Skeletal muscle satellite cell (primary cell): ENCODE data around the gene GRIK3.

Source experiments
- H3K27me3 ChIP-seq: 2 replicates; pipeline ENCODE4 v1.7.0; 2013; ENCODE audit warnings: low read length; ENCODE audit not compliant: control insufficient read depth, insufficient read depth
- H3K36me3 ChIP-seq: 2 replicates; pipeline ENCODE4 v1.7.0; 2013; ENCODE audit warnings: mild to moderate bottlenecking, control low read depth, low read length; ENCODE audit not compliant: insufficient read depth
- H3K4me1 ChIP-seq: 2 replicates; pipeline ENCODE4 v1.7.0; 2013; ENCODE audit warnings: low read length; ENCODE audit not compliant: control insufficient read depth, insufficient read depth
- H3K4me2 ChIP-seq: 2 replicates; pipeline ENCODE4 v1.7.0; 2013; ENCODE audit warnings: mild to moderate bottlenecking, low read length
- H3K4me3 ChIP-seq: 2 replicates; pipeline ENCODE4 v1.7.0; 2013; ENCODE audit warnings: low read length
- H3K9ac ChIP-seq: 2 replicates; pipeline ENCODE4 v1.7.0; 2013; ENCODE audit warnings: mild to moderate bottlenecking, low read depth, low read length, moderate library complexity
- H3K9me3 ChIP-seq: replicated peaks from 2 replicates; pipeline ENCODE4 v1.7.0; 2013; ENCODE audit warnings: mild to moderate bottlenecking, control low read depth, low read length

GRIK3 gene

GRCh38 chr1:36784147-36784859 lies 250.0 kb downstream of the GRIK3 start:
- Histone ChIP-seq H3K36me3 (no peaks in the 10 kb centered on the region), H3K4me2 (no peak overlapping the region), H3K4me3 (no peak overlapping the region), H3K27me3 (no peaks in the 10 kb centered on the region), H3K9ac (no peak overlapping the region), H3K4me1 (no peaks in the 10 kb centered on the region), H3K9me3 (peaks cover 4% of the 10 kb centered on the region)

- Histone ChIP-seq H3K9me3 (peaks cover 4% of the 10 kb centered on the region), H3K4me2 (no peak overlapping the region), H3K4me3 (no peak overlapping the region), H3K4me1 (no peaks in the 10 kb centered on the region), H3K9ac (no peak overlapping the region), H3K27me3 (no peaks in the 10 kb centered on the region), H3K36me3 (no peaks in the 10 kb centered on the region)
Measured at GRCh38 chr1:36783475-36783874, 250.8 kb downstream of the GRIK3 start.

- Histone ChIP-seq H3K9me3 (peaks cover 4% of the 10 kb centered on the region), H3K27me3 (no peaks in the 10 kb centered on the region), H3K4me3 (no peak overlapping the region), H3K9ac (no peak overlapping the region), H3K4me2 (no peak overlapping the region), H3K36me3 (no peaks in the 10 kb centered on the region), H3K4me1 (no peaks in the 10 kb centered on the region)
Measured at GRCh38 chr1:36782785-36783184, 251.5 kb downstream of the GRIK3 start.

GRCh38 chr1:36782085-36782484 lies 252.2 kb downstream of the GRIK3 start:
- Histone ChIP-seq H3K9me3 (peaks cover 4% of the 10 kb centered on the region), H3K36me3 (no peaks in the 10 kb centered on the region), H3K9ac (no peak overlapping the region), H3K27me3 (no peaks in the 10 kb centered on the region), H3K4me3 (no peak overlapping the region), H3K4me2 (no peak overlapping the region), H3K4me1 (no peaks in the 10 kb centered on the region)

- no peaks in the 10 kb centered on the region for H3K36me3 ChIP-seq
- peaks cover 4% of the 10 kb centered on the region for H3K9me3 ChIP-seq
- no peak overlapping the region for H3K4me3 ChIP-seq
- H3K9ac ChIP-seq, result no peak overlapping the region
- no peaks in the 10 kb centered on the region for H3K4me1 ChIP-seq
- H3K27me3 ChIP-seq, result no peaks in the 10 kb centered on the region
- no peak overlapping the region for H3K4me2 ChIP-seq
Measured at GRCh38 chr1:36781098-36781497, 253.2 kb downstream of the GRIK3 start.

GRCh38 chr1:36778740-36779139 lies 255.6 kb downstream of the GRIK3 start:
- H3K4me2 ChIP-seq, result no peak overlapping the region
- no peak overlapping the region for H3K9ac ChIP-seq
- H3K36me3 ChIP-seq, result no peaks in the 10 kb centered on the region
- no peak overlapping the region for H3K4me3 ChIP-seq
- H3K27me3 ChIP-seq, result no peaks in the 10 kb centered on the region
- H3K4me1 ChIP-seq, result no peaks in the 10 kb centered on the region
- H3K9me3 ChIP-seq, result peaks cover 4% of the 10 kb centered on the region

GRCh38 chr1:36776948-36777831 lies 257.1 kb downstream of the GRIK3 start:
- no peaks in the 10 kb centered on the region for H3K27me3 ChIP-seq
- no peaks in the 10 kb centered on the region for H3K9me3 ChIP-seq
- H3K9ac ChIP-seq, result no peak overlapping the region
- no peaks in the 10 kb centered on the region for H3K4me1 ChIP-seq
- no peaks in the 10 kb centered on the region for H3K36me3 ChIP-seq
- H3K4me2 ChIP-seq, result no peak overlapping the region
- H3K4me3 ChIP-seq, result no peak overlapping the region

GRCh38 chr1:36776256-36776655 lies 258.1 kb downstream of the GRIK3 start:
- Histone ChIP-seq H3K4me3 (no peak overlapping the region), H3K4me2 (no peak overlapping the region), H3K9me3 (no peaks in the 10 kb centered on the region), H3K4me1 (no peaks in the 10 kb centered on the region), H3K36me3 (no peaks in the 10 kb centered on the region), H3K9ac (no peak overlapping the region), H3K27me3 (no peaks in the 10 kb centered on the region)

GRCh38 chr1:36775716-36776115 lies 258.6 kb downstream of the GRIK3 start:
- Histone ChIP-seq H3K27me3 (no peaks in the 10 kb centered on the region), H3K4me1 (no peaks in the 10 kb centered on the region), H3K4me3 (no peak overlapping the region), H3K9ac (no peak overlapping the region), H3K36me3 (no peaks in the 10 kb centered on the region), H3K4me2 (no peak overlapping the region), H3K9me3 (no peaks in the 10 kb centered on the region)

GRCh38 chr1:36773827-36774541 lies 260.3 kb downstream of the GRIK3 start:
- Histone ChIP-seq H3K9ac (no peak overlapping the region), H3K4me1 (no peaks in the 10 kb centered on the region), H3K4me2 (no peak overlapping the region), H3K27me3 (no peaks in the 10 kb centered on the region), H3K9me3 (no peaks in the 10 kb centered on the region), H3K4me3 (no peak overlapping the region), H3K36me3 (no peaks in the 10 kb centered on the region)

- Histone ChIP-seq H3K27me3 (no peaks in the 10 kb centered on the region), H3K4me3 (no peak overlapping the region), H3K4me2 (no peak overlapping the region), H3K36me3 (no peaks in the 10 kb centered on the region), H3K4me1 (no peaks in the 10 kb centered on the region), H3K9me3 (no peaks in the 10 kb centered on the region), H3K9ac (no peak overlapping the region)
Measured at GRCh38 chr1:36772647-36773495, 261.4 kb downstream of the GRIK3 start.
